ACHN (cell line): ENCODE results near the gene ITGB1BP1.

Source experiments
- DNase-seq: peaks from one replicate; pipeline ENCODE4 v3.0.0-alpha.2; 2015
- in situ Hi-C: cut with HindIII; loops from 2 replicates; pipeline ENCODE4 v1.10.0; 2017; ENCODE audit warnings: low sequenced_read_pairs, low pct_ligation_motif_present, low pct_unique_long_range_greater_than_20kb

ITGB1BP1 gene

GRCh38 chr2:9385841-9386240 is 37.5 kb downstream of the ITGB1BP1 start:
- in situ Hi-C loops: no loop called here
- DNase-seq: peak; percentile 57

DNA sequence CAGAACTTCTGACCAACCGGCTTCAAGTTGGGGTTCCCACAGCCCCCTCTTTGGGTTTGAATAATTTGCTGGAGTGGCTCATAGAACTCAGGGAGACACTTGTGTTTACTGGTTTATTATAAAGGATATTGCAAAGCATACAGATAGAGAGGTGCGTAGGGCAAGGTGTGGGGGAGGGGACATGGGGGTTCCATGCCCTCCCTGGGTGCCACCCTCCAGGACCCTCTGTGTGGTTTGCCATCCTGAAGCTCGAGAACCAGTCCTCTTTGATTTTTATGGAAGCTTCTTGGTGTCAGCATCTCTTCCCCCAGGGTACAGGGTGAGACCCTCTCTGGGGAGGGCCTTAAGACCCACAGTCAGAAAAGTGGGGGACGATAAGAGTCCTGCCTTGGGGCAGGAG is 38.8 kb downstream of the ITGB1BP1 start:
- no peak for DNase-seq
- in situ Hi-C loops: no loop called here

DNA sequence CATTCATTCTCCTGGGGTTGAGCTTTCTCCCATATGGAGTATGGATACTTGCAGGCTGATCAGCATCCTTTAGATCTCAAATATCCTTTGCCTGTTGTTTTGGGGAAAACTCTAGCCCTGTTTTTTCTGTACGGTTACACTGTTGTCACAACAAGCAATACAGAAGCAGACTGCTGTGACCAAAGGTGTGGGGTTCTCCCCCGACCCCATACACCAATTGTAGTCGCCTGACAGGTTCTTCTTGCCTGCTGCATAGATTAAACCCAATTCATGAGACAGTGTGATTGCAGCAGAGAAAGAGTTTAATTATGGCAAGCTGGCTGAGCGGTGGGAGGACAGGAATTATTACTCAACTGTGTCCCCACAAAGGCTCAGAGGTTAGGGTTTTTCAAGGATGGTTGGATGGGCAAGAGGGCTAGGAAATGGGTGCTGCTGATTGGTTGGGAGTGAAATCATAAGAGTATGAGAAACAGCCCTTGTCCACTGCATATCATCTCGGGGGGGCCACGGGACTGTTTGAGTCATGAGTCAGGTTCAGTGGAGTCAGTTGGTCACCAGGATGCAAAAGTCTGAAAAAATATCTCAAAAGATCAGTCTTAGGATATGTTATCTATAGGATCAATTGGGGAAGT is 40.6 kb downstream of the ITGB1BP1 start:
- DNase-seq: peak; percentile 79
- in situ Hi-C loops: no loop called here

GRCh38 chr2:9380702-9381628 is 42.4 kb downstream of the ITGB1BP1 start:
- DNase-seq: peak; percentile 69
- in situ Hi-C loops: no loop called here

- no peak for DNase-seq
- in situ Hi-C loops: no loop called here
These were observed 44.0 kb downstream of the ITGB1BP1 start for GRCh38 chr2:9379391-9379755.

GRCh38 chr2:9378433-9379390 is 44.6 kb downstream of the ITGB1BP1 start:
- in situ Hi-C loops: no loop called here

DNA sequence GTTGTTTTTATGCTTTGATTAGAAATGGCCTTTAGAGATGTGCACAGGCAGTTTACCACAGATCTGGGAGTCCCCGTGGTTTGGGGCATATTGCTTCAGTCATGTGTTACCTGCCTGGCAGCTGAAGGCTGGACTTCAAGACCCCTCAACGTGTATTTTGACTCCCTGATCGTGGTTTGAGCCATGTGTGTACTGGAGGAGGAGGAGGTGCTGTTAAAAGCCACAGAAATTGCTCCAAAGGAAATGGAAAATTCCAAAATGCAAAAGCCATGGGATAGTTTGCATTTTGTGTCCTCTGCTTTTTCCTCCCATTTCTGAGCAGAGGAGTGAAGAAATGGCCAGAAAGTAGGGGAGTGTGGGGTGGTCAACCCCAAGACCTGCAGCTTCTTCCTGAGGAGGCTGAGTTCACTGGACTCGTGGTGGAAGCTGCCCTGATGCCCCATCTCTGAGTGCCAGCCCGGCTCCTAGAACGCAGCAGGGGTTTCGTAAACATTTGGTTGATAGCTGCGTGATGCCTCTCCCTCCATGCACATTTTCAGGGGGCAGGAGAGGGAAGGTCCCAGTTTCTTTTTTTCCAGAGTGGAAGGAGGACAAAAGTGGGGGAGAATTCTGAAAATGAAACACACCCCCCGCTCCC is 45.7 kb downstream of the ITGB1BP1 start:
- no peak for DNase-seq
- in situ Hi-C loops: no loop called here

More at GRCh38 chr2:9378433-9379390, 44.6 kb downstream of the ITGB1BP1 start:
- peak; percentile 79 for DNase-seq

- no peak for DNase-seq
- in situ Hi-C loops: no loop called here
These were observed 47.4 kb downstream of the ITGB1BP1 start for GRCh38 chr2:9375857-9376428.

DNA sequence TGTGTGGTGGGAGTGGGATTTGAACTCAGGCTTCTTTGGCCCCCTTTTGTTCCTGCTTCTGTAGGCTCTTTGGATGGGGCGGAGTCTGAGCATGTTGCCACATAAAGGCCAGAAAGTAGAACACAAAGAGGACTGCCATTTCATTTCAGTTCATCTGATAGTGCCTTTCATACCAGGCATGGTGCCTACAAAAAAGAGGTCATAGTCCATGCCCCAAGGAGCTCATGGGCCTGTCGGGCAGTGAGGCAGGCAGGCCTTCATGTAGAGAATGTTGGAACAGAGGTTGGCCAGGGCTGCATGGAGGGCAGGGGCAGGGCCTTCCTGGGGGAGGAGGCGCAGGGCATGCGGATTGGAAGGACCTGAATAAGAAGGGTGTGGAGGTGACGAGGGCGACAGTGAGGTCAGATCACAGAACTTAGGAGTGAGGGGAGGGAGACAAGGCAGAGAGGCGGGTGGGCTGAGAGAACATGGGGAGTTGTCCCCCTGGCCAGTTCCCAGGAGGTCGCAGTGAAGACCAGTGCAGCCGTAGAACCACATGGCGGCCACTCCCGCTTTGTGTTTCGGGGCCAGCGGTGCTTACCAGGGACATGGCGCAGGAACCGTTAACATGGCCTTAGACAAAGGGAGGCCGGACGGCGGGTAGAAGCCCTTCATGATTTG is 49.1 kb downstream of the ITGB1BP1 start:
- in situ Hi-C loops: no loop called here
- DNase-seq: no peak

- in situ Hi-C loops: no loop called here
- no peak for DNase-seq
These were observed 49.9 kb downstream of the ITGB1BP1 start for GRCh38 chr2:9373476-9373875.

GRCh38 chr2:9373047-9373446 is 50.3 kb downstream of the ITGB1BP1 start:
- in situ Hi-C loops: no loop called here
- DNase-seq: no peak

DNA sequence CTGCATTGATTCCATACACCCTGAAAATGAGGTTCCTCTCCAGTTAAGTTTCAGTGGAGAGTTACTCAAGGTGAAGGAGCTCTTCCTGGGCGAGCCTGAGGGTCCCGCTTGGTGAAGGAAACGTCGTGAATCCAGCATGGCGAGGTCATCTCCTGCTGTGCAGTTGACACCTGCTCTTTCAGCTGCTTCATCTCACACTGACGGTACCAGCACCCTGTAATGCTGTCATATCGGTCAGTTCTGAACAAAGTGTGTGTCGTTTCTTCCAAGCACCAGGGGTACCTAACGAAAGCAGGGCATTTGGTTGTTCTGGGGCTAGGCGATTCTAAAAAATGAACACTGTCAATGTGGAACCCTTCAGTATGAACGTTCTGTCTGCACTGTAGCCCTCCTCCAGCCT is 52.6 kb downstream of the ITGB1BP1 start:
- no peak for DNase-seq
- in situ Hi-C loops: no loop called here

- in situ Hi-C loops: no loop called here
- no peak for DNase-seq
These were observed 57.3 kb downstream of the ITGB1BP1 start for GRCh38 chr2:9366026-9366425.

- DNase-seq: no peak
- in situ Hi-C loops: no loop called here
These were observed 57.8 kb downstream of the ITGB1BP1 start for GRCh38 chr2:9365498-9366019.

DNA sequence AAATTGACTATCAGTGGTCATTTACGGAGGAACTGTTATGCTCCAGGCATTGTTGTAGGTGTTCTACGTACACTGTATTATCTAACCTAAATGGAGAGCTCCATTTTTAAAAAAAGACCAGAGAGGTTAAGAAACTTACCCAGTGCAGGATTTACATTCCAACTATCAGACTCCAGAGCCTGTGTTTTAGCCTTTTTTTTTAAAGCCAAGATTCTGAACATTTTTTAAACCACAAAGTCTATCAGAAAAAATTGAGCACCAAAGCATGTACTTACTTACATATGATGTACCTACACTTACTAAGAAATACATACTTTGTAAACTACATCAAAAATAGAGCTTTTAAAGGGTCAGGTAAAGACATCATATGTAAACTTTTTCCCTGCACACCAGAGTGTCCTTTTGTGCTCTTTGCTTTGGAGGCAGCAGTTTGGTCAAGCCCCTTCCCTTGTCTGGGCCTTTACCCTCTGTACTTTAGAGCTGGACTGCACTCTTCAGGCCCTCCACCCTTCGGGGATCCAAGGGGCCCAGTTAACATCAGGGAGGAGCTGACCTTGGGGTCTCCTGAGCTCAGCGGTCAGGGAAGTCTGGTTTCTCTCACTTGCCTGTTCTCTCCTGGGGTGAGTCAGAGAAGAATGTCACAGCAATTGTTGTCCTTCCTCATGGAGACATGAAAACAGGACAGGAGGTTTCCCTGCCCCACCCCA is 58.4 kb downstream of the ITGB1BP1 start:
- in situ Hi-C loops: no loop called here

DNA sequence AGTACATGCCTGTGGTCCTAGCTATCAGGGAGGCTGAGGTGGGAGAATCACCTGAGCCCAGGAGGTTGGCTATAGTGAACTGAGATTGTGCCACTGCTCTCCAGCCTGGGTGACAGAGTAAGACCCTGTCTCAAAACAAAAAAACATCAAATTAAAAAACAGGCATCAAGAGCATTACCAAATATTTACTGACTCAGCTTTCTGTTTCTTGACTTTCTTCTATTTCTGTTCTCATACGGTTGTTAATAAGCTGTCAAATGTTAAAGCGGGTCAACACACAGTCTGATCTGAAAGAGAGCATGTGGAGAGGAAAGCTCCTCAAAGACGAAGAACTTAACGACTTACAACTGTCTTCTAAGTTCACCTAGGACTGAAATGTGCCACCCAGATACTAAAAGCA is 59.0 kb downstream of the ITGB1BP1 start:
- in situ Hi-C loops: no loop called here
- DNase-seq: no peak

More for the DNA sequence above, 58.4 kb downstream of the ITGB1BP1 start:
- DNase-seq: no peak

DNA sequence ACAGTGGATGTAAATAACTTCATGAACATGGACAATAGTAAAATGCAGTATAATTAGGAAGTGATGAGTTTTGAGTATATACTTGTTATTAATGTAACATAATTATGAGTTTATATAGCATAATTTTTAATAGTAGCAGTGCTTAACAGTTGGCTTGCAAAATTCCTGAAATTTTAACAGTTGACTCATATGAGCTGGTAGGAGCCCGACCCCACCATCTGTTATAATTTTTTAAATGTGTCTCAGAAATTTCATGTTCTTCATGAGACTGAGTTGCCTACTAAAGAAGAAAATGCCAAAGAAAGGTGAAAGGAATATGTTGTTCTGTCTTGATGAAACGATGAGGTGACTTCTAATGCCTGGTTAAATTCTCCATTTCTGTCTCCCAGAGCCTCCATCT is 62.6 kb downstream of the ITGB1BP1 start:
- no peak for DNase-seq
- in situ Hi-C loops: no loop called here
